ENCODE results near the gene PAK2. TPM values are rescaled to one million over a fixed set of nuclear protein-coding genes. Genes with fewer than 3 reads are reported as not detected.
A peak's percentile ranks its signal among the peaks of the same experiment; 100 is the strongest.

The PAK2 gene
- total and polyA plus RNA-seq, 9 of the 15 experiments (the other 6 are each of a cell fraction or from before 2014, with no cell fraction given) = 13.2 to 72.4 (median 35.7) TPM

GRCh38 chr3:196813903-196814302 is 74.2 kb downstream of the PAK2 start:
- no peaks in the 10 kb centered on the region for H3K9me1 ChIP-seq (ENCODE audit: control insufficient read depth, insufficient read depth, low read length)
- 29% methylated on average over 5 of the region's 5 CpGs for WGBS (ENCODE audit: insufficient coverage, low coverage, missing lambda C conversion rate)
- in situ Hi-C loops (cut with MboI) (no loop called here), intact Hi-C loops (cut with micrococcal nuclease) (no loop called here)
- H3K4me1 ChIP-seq (replicated peaks in 1 of 2; ENCODE audit: control insufficient read depth in 2 of 2, insufficient read depth in 2 of 2, low read length in 2 of 2) = peaks cover 0 to 17% of the 10 kb centered on the region in 2 experiments; a peak in 2 of 5 replicates
- ChIA-PET CTCF (ENCODE audit: low intra/inter-chr PET ratio) (no interaction called here), POLR2A (interaction anchor here (0.6 kb wide), 1 partner anchor 631 kb away, joined by 3 read pairs; no protein-coding TSS in a partner anchor)
- no TSS peak for BruUV-seq (replicated peaks)
- peak overlapping the region in 1 of 2 experiments; percentile 55; a peak in 2 of 4 replicates for H3K9ac ChIP-seq (ENCODE audit: insufficient read depth in 1 of 2, low read depth in 2 of 2, low read length in 2 of 2)
- H3K4me3 ChIP-seq = no peak overlapping the region
- ATAC-seq (peak; percentile 82), DNase-seq (ENCODE audit: extremely low read depth in 1 of 4, low spot score in 3 of 4) (peak in 3 of 4 experiments; percentile 20 to 75 (median 66)), FAIRE-seq (peak; percentile 52)
- H3K9me3 ChIP-seq (replicated peaks; ENCODE audit: control insufficient read depth, insufficient read depth, low read depth, low read length) = no peaks in the 10 kb centered on the region
- H3K4me2 ChIP-seq (ENCODE audit: insufficient read depth, low read length) = 0 out of 2 replicates have a peak overlapping the region, but pooled peaks have one; percentile 1
- H3K79me2 ChIP-seq (ENCODE audit: control insufficient read depth, insufficient read depth, low read length) = no peaks in the 10 kb centered on the region; the same call in 2 of the 3 replicates
- H3K27me3 ChIP-seq (ENCODE audit: control insufficient read depth in 2 of 2, insufficient read depth in 2 of 2, low read length in 2 of 2) = no peaks in the 10 kb centered on the region
- peak overlapping the region; percentile 67 for H3K27ac ChIP-seq (ENCODE audit: extremely low read depth, low read depth, low read length)
- peaks cover 55% of the 10 kb centered on the region for H3K36me3 ChIP-seq (ENCODE audit: control insufficient read depth, insufficient read depth, low read length)
- H2AFZ ChIP-seq (ENCODE audit: low read depth, low read length) = no peak overlapping the region
- H4K20me1 ChIP-seq (replicated peaks; ENCODE audit: control insufficient read depth, insufficient read depth, low read length) = no peaks in the 10 kb centered on the region
- TF ChIP-seq MTA2 (IDR thresholded peaks at IDR 0.05; ENCODE audit: low read depth) (peak; percentile 18; the same call in 1 of the 2 replicates), ARID1B (IDR thresholded peaks at IDR 0.05) (peak; percentile 84), PHTF2 (CRISPR knock-in tag; IDR thresholded peaks at IDR 0.05) (no peak), MEF2D (tag; conservative IDR thresholded peaks at IDR 0.05; ENCODE audit: low read depth) (peak; percentile 73), SMARCA5 (IDR thresholded peaks at IDR 0.05) (no peak), HMBOX1 (IDR thresholded peaks at IDR 0.05) (peak; percentile 93), ZNF444 (CRISPR knock-in tag; IDR thresholded peaks at IDR 0.05) (no peak), EP300 (IDR thresholded peaks at IDR 0.05; ENCODE audit: low read length) (peak; percentile 67; the same call in 1 of the 2 replicates), ZNF512 (tag; IDR thresholded peaks at IDR 0.05) (no peak), TSC22D4 (tag; IDR thresholded peaks at IDR 0.05) (no peak), SMARCC2 (IDR thresholded peaks at IDR 0.05; ENCODE audit: low read depth) (peak; percentile 73; the same call in 1 of the 2 replicates), NCOR1 (IDR thresholded peaks at IDR 0.05) (peak; percentile 26; the same call in 1 of the 2 replicates), ZNF197 (CRISPR knock-in tag; IDR thresholded peaks at IDR 0.05; ENCODE audit: low read depth) (no peak), SMARCE1 (IDR thresholded peaks at IDR 0.05) (peak; percentile 82), SOX6 (IDR thresholded peaks at IDR 0.05) (peak; percentile 75), SMARCA4 (IDR thresholded peaks at IDR 0.05) (peak; percentile 87), TCF7L2 (IDR thresholded peaks at IDR 0.05; ENCODE audit: low read depth, low read length) (no peak), KAT2B (IDR thresholded peaks at IDR 0.05; ENCODE audit: low read depth, low read length) (no peak), FOSL1 (tag; conservative IDR thresholded peaks at IDR 0.05) (peak; percentile 88), TCF3 (CRISPR knock-in tag; IDR thresholded peaks at IDR 0.05) (peak; percentile 80), TAL1 (IDR thresholded peaks at IDR 0.05) (peak; percentile 52), STAT5A (IDR thresholded peaks at IDR 0.05; ENCODE audit: borderline replicate concordance, low read length) (peak; percentile 44; the same call in 1 of the 2 replicates), THRAP3 (IDR thresholded peaks at IDR 0.05; ENCODE audit: borderline replicate concordance) (no peak), ZBTB34 (CRISPR knock-in tag; IDR thresholded peaks at IDR 0.05) (no peak)
